GM21390 (cell line): ENCODE data around the gene OPCML.

ENCODE experiments used
- ATAC-seq: cut with Tn5 transposase; IDR thresholded peaks from one replicate; pipeline ENCODE4 v1.9.1; 2021; ENCODE audit not compliant: unreplicated experiment

The OPCML gene

DNA sequence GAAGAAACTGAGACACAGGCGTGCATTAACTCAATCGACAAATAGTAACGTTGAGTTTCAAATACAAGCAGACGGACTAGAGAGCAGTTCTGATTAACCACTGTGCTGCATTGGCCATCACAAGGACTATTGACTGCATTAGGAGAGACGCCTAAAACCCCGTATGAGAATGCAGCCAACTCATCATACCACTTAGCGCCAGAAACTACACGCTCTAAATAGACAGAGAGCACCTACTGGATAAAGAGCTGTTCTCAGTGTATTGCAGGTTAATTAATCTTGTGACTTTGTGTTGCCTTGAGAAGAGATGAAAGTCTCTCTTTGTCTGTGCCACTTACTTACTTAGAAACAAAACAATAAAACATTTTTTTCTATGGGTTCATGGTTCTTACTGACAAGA lies 484.0 kb downstream of the OPCML start:
- ATAC-seq = no peak

DNA sequence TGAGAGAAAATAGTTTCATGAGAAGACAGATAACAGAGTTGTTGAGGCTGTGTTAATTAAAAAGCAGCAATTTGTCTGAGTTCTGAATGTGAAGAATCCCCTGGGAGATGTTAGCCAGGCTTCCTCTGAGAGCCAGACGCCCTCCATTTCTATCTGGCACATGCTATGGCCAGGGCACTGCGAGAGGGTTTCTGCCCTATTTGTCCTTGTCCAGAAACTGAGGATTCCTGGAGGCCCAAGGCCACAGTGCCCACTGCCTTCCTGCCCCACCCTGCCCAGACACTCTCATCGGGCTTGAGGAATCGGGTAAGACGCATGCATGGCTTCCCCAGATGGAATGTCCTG lies 484.6 kb downstream of the OPCML start:
- no peak for ATAC-seq

DNA sequence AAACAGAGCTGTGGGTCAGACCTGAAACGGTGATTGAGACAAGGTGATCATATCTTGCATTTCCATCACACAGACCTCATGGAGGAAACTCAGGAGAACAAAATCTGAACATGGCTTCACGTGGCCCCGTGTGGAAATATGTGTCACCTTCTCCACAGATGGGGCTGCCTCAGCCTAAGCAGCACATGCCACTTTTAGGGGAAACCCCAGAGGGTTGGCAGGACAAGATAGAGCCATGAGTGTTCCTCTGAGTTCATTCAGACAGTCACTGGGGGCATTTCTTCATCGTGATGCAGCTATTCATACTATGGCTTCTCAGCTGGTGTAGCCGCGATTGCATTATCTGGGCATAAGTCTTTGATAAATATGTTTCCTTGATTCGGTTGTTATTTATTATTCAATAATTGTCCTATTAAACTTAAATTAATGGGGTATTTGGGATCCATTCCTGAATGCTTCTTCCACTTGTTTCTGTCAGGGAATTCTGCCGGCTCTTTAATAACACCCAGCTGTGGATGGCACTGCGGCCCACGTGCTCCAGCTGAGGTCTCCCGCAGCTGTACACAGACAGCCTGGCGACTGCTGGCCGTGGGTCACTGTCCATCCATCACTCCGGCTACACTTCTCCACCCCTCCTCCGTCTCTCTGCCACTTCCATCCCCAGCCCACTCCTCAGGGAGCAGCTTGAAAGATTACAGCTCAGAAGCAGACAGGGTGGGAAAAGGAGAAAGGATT lies 485.1 kb downstream of the OPCML start:
- no peak for ATAC-seq

GRCh38 chr11:133046252-133046651 lies 486.0 kb downstream of the OPCML start:
- no peak for ATAC-seq

GRCh38 chr11:133041928-133042882 lies 490.1 kb downstream of the OPCML start:
- ATAC-seq = no peak

DNA sequence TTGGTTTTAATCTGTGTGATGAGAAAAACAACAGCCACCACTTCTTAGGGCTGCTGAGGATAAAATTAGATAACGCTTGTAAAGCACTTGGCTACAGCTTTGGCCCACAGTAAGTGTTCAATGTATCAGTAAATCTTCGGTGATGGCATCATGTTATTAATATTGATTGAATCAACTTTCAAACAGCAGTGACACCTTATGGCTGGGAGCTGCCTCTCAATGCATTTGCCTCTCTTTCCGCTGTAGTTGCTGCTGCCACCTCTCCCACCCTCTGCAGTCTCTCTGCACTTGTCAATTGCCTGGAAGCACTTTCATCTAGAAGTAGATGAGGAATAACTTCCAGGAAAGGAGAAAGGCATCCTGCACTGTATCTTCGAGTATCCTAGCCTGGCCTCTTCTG lies 491.1 kb downstream of the OPCML start:
- ATAC-seq = no peak

DNA sequence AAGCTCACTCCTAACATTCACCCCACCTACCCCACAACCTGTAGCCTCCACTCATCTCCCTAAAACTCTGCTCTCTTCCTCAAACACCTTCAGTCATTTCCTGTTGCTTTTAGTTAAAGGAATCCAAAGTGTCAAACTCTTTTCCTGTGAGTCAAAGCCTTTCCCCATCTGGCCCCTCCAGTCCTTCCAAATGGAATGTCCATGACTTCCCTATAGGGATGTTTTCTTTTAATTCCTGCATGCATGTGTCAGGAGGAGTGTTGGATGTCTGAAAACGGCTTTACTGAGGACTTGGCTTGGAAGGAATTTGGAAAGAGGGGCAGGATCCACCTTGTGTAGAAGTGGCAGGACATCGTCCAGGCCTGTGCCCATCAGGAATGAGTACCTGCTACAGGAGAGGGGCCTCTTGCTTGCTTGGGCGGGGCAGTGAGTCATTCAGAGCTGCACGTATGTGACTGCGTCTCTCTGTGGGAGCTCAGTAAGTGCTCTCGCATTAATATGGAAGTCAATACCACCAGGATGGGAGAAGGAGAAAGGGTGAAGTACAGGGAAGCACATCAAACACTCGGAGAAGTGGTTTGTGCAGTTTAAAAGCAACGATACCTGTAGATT lies 491.9 kb downstream of the OPCML start:
- ATAC-seq = no peak

- no peak for ATAC-seq
Observed at GRCh38 chr11:133038850-133039249, 493.5 kb downstream of the OPCML start.

DNA sequence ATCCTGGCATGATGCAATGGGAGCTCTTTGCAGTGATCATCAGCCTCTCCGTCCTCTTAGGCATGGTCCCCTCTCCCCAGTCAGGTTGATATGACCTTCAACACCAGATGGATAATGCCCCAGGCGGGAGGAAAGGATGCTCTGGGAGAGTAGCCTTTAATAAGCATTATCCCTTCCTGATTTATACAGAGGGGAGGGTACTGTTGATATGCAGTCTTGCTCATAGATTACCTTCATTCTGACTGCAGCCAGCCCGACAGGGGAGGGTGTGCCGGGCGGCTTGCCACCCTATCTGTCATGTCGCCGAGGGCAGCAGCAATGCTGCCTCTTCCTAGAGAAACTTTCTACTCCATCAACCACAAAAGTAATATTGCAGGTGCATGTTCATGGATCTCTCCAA lies 497.4 kb downstream of the OPCML start:
- ATAC-seq = no peak

GRCh38 chr11:133029107-133029506 lies 503.2 kb downstream of the OPCML start:
- ATAC-seq = no peak

DNA sequence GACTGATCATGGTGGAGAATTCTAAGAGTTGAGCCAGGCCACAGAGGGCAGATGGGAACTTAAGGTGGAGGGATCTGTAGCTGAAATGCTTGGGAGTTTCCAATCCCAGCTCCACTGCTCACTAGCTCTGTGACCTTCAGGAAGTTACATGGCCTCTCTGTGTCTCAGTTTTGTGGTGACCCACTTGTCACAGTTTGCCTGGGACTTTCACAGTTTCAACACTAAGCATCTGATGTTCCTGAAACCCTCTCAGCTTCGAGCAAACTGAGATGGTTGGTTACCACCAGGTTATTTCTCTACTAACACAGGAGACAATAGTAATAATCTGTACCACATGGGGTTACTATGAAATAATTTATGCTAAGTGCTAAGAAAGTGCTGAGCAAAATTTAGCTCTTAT lies 505.3 kb downstream of the OPCML start:
- no peak for ATAC-seq

DNA sequence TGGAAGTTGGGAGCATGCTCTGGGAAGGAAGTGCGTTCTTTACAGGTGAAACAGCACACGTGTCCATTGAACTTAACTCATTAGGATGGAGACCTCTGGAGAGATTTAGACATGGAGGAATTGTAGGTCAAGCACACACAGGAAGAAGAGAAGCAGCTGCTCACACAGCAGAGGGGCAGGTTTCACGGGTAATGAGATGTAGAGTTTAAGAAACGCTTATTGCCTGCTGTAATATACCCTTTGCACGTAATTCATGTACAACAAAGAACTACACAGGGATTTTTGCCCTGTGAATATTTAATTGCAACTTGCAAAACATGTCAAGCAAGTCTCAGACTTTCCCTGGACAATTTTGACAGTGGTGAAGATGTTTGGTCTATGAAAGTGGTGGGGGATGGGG lies 508.0 kb downstream of the OPCML start:
- ATAC-seq = no peak

DNA sequence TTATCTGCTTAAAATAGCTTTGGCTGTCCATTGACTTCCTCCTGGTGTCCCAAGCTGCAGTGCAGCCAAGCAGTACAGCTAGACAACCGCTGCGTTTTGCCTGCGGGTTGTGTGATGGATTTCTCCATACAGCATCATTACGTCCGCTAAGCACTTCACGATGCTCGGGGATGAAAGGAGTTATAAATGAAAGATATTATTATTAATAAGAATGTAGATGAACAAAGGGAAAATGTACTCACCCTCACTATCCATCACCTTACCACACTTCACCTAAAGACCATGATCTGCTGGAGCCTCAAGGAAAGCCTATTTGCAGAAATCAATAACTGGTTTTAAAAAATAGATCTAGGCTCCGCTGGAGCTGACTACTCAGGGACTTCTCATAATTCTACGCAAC lies 509.1 kb downstream of the OPCML start:
- ATAC-seq = no peak

GRCh38 chr11:133021553-133021952 lies 510.7 kb downstream of the OPCML start:
- no peak for ATAC-seq

- ATAC-seq = no peak
Observed at GRCh38 chr11:133020372-133020714, 512.0 kb downstream of the OPCML start.

DNA sequence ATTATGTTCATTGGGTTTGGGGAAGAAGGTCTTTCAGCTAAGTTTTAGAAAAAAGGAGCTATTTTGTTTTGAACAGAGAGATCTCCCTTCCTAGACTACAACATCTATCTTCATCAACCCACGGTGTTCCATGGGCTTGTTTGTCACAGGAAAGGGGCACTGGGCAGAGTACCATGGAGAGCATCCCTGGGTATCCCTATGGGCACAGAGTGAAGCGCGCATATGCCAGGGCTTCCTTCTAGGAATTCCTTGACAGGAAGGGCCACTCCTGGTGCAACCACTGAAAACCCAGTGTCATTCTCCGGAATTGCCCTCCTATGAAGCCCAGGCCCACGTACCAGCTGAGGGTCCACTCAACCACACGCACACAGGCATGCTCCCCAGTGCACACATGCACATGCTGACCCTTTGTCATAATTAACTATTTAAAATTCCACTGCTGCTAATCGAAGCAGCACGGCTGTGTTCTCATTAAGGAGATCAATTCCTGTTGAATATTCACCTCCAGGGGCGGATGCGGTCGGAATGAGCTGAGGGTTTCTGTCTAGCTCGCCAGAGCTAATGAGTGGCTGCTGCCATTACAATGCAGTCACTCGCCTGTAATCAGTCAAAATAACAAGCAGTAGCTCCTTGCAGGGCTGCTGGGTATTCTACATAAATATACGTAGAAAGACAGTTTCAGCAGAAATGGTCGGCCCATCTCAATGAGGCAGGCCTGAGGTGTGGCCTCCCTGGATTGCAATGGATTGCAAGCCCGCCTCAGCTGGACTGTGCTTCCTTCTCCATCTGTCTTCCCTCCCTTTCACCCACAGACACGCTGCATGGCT lies 512.5 kb downstream of the OPCML start:
- ATAC-seq = no peak

GRCh38 chr11:133015457-133015856 lies 516.8 kb downstream of the OPCML start:
- ATAC-seq = no peak

DNA sequence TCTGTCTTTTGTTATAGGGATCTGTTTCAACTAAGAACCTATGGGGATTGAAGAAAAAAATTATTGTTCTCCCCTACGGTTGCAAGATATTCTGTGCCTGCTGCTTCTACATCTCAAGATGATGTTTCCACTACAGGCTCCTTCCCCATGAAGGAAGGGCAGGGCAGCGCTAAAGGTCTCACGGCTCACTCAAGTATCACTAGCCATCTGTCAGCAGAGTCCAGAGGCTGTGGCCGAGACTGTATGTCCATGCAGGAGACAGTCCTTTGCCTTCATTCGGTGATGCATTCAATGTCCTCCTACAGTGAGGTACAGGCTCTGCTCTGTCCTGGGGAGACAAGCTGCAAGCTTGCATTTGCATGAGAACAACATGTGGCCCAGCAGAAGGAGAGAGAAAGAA lies 518.0 kb downstream of the OPCML start:
- no peak for ATAC-seq

GRCh38 chr11:133012803-133013202 lies 519.5 kb downstream of the OPCML start:
- no peak for ATAC-seq

- no peak for ATAC-seq
Observed at GRCh38 chr11:133011604-133012003, 520.7 kb downstream of the OPCML start.

- ATAC-seq = no peak
Observed at GRCh38 chr11:133007027-133007584, 525.2 kb downstream of the OPCML start.
